ENCODE data around the gene JAZF1.

- TF ChIP-seq CTCF (IDR thresholded peaks at IDR 0.05) (no peak), ZFX (IDR thresholded peaks at IDR 0.05; ENCODE audit: borderline replicate concordance) (no peak)
Observed at GRCh38 chr7:27996141-27996540, 184.5 kb downstream of the JAZF1 start.

All from 22Rv1 (cell line).